Measurements from ENCODE around the gene SELENOI.

GRCh38 chr2:26344581-26345282 lies 1.2 kb upstream of the SELENOI start:
- no peak for TF ChIP-seq CTCF (IDR thresholded peaks at IDR 0.05; ENCODE audit: insufficient read depth, low read depth, low read length)
- no peak for TF ChIP-seq EZH2 (IDR thresholded peaks at IDR 0.05; ENCODE audit: insufficient read depth, low read length)
